ENCODE measurements around the gene OR5AP2.
"Not testable (repeated sequence)": the region's sequence is repeated elsewhere in the genome, so short reads cannot be mapped to it uniquely, and the experiment has no call there.

Gene OR5AP2

GRCh38 chr11:56642339-56642738 lies at the start of gene OR5AP2:
OR5AP2 (minus strand) TSS chr11:56642439; CDS start chr11:56642439, 0 bp downstream.
- no peak for DNase-seq

GRCh38 chr11:56691179-56691578 lies 48.9 kb upstream of the OR5AP2 start:
- not testable (repeated sequence) for DNase-seq

GRCh38 chr11:56688554-56689100 lies 46.4 kb upstream of the OR5AP2 start:
- no peak for DNase-seq

- no peak for DNase-seq
These were observed 28.7 kb upstream of the OR5AP2 start for GRCh38 chr11:56670984-56671383.

GRCh38 chr11:56663386-56663785 lies 21.1 kb upstream of the OR5AP2 start, which contains the start of gene OR5AR1:
OR5AR1 (plus strand) TSS chr11:56663686; CDS start chr11:56663686, 0 bp downstream.
- no peak for DNase-seq

GRCh38 chr11:56659755-56660154 lies 17.5 kb upstream of the OR5AP2 start:
- no peak for DNase-seq

GRCh38 chr11:56637500-56637899 lies 4.7 kb downstream of the OR5AP2 start:
- DNase-seq, result no peak

- no peak for DNase-seq
These were observed 5.4 kb downstream of the OR5AP2 start for GRCh38 chr11:56636861-56637260.

- DNase-seq, result no peak
These were observed 9.9 kb downstream of the OR5AP2 start for GRCh38 chr11:56632329-56632728.

GRCh38 chr11:56625946-56626345 lies 16.3 kb downstream of the OR5AP2 start:
- no peak for DNase-seq

- peak; percentile 65 to 82 for DNase-seq
These were observed 17.6 kb downstream of the OR5AP2 start for GRCh38 chr11:56624661-56625110.

GRCh38 chr11:56611174-56611573 lies 31.1 kb downstream of the OR5AP2 start:
- DNase-seq, result no peak

GRCh38 chr11:56592088-56592717 lies 50.0 kb downstream of the OR5AP2 start:
- DNase-seq, result not testable (repeated sequence)

Measured in SW 1271 (cell line).